G401.6 (cell line): Measurements from ENCODE around the gene GRIA4.
"Not testable (repeated sequence)": the region's sequence is repeated elsewhere in the genome, so short reads cannot be mapped to it uniquely, and the experiment has no call there.

Source experiments
- FAIRE-seq: peaks from 2 replicates; lab custom pipeline; 2012; peaks lifted over from hg19 to GRCh38; lab: Jason Lieb, UNC

The GRIA4 gene

DNA sequence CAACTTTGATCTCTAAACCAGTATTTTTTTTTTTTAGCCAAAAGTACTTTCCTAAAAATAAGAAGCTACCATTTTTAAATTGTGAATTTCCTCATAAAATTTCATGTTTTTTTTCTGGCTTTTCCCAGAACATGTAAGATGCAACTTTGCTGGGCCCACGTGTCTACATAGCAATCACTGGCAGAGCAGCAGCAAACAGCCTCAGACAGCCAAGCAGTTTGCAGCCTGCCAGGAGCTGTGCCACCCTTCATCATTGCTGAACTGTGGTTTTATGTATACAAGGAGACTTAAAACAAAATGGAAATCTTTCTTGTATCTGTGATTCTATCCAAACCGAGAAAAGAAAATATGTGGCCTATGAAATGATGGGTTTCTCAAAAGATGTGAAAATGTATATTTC lies 110.2 kb downstream of the GRIA4 start:
- FAIRE-seq, result no peak

DNA sequence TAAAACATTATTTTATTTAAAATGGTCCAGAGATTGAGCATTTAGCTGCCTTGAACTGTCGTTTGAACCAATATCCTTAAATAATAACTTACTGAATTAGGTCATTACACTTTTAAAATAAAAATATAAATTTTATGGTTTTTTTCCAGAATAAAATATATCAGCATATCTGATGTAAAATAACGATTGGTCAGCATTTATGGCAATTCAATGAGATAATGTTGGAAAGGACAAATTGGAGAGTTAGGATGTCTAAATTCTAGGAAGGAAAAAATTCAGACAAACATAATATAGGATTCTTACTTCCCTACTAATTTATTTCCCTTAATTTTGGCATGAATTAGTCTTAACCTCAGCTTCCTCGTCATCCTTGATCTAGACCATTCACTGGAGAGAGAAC lies 113.4 kb downstream of the GRIA4 start:
- FAIRE-seq, result no peak

DNA sequence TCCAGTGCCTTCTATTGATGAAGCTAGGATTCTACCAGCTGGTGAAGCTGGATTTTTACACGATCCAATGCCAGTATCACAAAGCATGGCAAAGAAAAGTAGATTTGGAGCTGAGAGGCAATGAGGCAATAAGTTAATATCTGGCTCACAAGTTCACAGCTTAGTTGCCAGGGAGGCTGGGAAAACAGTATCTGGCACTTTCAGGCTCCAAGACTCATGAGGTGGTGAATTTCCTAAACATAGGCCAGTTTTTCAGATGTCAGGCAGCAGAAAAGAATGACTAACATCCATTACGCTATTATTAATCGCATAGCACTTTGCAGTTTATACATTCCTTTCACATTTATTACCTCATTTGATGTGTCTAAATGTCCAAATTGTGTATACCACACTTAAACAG lies 122.7 kb downstream of the GRIA4 start:
- FAIRE-seq, result no peak

DNA sequence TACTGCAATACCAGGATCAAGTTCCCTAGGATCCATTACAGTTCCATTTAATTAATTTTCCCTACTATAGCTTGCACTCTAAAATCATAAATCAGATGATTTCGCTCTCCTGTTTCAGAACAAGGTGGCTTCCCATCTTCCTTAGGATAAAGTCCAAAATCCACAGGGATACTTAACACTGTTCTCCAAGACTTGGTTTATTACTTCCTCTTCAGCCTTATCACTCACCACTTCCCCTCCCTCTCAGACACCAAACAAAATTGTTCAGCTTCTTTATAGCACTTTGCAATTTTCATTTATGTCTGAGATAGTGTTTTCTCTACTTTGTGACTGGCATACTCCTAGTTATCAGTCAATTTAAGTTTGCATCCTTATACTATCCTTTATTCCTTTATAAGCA lies 124.6 kb downstream of the GRIA4 start:
- no peak for FAIRE-seq

DNA sequence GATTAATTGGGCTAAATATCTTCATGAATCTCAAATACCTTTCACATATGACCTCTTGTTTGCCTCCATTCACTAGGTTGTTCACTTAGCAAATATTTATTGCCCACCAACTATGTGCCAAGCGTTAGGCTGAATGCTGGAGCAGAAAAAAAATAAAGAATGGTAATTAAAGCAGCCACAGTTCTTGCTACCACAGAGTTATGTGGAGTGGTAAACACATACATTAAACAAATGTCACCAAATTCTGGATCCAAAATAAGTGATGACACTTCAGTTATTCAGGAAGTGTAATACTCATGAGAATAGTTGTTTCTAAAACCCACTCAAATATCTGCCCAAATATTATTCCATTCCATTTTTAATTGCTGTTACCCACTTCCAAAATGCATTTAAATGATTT lies 128.4 kb downstream of the GRIA4 start:
- no peak for FAIRE-seq

DNA sequence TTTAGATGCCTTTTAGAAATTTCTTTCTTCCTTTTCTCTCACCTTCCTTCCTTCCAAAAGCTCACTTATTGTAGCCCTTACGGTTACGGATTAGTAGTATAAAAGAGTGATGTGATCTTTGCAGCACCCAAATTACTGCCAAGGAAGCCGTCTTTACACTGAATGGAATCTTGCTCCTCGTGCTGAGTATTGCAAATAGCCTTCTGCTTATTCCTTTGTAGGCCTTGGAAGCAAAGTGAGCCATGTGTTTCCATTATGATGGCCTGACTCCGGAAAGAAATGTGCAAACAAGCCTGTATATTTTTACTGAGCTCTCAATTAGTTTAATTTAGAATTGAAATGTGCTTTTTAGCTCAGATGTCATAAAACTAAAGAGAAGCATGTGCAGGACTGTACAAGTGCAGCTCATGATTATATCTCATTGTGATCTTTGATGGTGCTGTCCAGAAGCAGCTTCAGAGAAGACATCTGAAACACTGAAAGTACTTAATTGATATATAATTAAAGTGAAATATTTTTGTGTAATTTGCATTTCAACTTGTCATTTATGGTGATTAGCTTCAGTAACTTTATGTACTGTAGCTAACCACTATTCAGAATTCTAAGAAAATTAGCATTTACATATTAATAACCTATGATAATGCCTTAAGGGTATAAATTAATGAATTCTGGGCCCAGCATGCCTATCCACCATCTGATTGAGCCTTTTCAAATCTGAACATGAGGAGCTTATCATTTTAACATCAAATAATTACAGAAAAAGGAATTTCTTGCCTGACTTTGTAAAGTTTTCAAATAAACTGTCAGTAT lies 129.3 kb downstream of the GRIA4 start:
- no peak for FAIRE-seq

DNA sequence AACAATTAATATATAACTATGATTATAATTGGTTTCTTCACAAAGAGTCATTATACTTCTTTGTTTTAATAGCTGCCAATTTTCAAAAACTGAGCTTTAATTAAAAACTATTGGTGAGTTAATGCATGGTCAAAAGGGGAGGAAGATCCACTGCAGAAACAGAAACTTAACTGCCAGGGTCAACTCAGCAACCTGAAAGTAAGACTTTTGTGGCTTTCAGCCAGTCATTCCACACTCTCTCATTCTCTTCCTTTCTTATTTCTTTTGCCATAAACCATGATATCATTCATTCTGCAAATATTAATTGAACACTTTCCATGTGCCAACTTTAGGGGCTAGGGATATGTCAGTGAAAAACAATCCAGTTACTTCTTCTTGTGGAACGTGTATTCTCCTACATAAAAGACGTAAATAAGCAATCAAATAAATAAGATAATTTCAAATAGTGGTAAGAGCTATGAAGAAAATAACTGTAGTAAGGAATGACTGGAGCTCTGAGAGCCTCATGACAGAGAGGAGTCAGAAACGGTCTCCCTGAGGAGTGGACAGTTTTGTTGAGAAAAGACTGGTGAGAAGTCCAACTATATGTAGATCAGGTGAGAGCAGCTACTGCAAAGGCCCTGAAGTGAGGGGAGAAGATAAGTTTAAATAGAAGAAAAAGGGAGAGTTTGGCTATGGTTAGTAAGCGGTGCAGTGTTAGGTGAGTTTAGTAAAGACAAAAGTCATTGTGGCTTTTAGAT lies 130.5 kb downstream of the GRIA4 start:
- FAIRE-seq, result no peak

DNA sequence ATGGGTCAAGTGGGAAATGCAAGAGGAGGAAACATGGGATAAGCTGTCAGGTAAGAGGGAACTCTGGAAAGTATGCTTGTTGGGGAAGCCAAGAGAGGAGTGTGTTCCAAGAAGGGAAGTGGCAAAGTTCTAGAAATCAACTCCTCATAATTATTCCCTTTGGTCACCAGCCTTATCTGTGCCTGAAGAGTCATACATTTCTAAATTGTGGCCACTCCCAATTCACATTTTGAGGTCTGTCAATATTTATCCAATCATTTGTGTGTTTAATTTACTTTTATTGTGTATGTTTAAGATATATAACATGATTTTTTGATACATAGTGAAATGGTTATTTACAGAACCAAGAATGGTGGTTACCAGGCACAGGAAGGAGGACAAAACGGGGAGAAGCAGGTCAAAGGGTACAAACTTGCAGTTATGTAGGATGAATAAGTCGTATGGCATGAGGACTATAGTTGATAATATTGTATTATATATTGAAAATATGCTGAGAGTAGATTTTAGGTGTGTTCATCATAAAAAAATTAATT lies 131.7 kb downstream of the GRIA4 start:
- no peak for FAIRE-seq

DNA sequence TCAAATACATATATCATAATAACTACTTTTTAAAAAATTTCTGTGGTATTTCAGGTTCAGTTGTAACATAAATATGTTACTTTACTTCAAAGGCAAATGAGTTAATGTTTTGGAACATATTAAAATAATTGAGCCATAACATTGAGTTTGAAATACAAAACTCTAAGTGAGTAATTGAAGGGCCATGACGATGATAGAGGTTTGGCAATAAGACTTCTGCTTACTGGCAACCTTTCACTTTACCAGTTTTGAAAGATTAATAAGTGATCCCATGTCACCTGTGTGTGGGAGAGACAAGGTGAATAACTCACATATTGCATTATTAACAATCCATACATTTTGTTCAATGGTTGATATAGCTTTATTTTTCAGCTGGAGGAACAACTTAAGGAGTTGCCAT lies 144.4 kb downstream of the GRIA4 start:
- FAIRE-seq, result no peak

DNA sequence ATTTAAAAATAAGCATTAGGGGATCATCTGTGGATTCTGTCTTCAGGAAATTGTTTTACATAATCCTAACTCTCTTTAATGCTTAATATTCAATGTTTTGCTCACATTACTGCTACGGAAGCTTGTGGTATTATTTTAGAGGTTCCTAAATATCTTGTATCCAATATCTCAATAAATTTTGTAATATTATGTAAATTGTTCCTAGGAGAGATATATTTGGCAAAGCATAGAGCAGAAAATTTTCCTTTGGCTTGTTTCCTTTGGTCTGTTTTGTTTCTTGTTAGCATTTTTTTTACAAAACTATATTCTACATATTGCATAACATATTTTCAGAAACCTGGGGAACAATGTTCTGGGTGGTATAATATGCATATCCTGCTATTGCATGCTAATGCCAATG lies 144.8 kb downstream of the GRIA4 start:
- no peak for FAIRE-seq

DNA sequence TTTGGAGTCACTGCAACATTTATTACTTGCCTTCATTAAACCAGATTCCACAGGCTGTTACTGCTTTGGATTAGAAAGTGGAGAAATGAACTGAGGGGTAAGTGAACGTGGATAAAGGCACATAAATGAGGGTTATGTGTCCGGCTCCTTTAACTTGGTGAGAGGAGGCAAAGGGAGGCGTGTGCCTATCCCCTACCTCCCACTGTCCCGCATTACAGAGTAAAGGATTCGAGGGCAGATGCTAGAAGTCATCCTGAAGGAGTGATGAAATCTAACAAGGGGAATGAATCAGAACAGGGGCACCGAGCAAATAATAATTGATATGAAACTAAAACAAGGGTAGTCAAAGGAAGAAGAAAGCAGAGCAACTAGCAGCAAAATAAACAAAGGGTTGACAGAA lies 147.2 kb downstream of the GRIA4 start:
- no peak for FAIRE-seq

DNA sequence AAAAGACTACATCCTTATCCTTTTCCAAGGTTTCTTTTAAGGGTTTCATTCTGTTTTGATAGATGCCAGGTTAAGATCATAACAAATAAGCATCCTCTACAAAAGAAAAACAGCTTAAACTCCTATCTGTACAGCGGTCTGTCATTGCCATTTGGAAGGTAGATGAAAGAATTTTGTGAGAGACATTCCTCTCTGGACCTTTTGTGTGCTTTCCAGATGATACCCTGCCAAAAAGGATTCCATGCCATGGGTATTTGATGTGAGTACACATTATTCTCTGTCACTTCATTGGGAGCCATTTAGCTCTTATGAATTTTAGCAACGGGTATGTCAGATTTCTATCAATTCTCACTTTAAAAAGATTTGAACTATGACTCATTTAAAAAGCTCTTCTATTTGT lies 153.7 kb downstream of the GRIA4 start:
- FAIRE-seq, result no peak

DNA sequence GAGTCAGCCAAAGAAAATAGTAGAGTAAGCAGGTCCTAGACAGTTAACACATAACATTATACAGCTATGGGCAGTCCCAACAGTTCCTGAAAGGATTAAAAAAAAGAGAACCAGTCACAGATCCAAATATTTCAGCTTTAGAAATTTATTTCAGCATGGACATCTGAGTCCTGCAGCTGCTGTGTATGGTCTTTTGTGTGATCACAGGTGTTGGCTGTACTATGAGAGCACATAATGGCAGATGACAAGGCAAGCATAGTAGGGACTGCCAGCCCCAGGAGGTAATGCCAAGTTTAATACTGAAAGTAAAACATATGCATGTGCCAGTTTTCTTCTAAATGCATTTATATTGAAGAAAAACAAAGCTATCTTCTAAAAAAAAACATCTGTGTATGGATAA lies 158.1 kb downstream of the GRIA4 start:
- no peak for FAIRE-seq

DNA sequence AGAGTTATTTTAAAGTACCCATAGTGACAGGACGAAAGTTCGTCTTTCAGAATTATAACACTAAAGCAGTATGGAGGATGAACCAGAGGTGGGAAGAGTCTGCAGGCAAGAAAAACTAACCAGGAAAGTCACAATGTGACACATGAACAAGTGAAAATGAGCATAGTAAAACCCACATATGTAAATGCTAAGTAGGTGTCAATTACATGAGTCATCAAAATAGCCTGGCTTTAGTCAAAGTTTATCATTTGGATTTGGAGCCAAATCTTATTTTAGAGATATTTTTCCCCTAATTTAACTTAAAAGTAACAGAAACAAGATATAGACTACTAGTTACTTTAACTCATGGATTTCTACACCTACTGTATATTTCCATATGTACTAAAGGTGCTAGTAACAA lies 159.8 kb downstream of the GRIA4 start:
- no peak for FAIRE-seq

DNA sequence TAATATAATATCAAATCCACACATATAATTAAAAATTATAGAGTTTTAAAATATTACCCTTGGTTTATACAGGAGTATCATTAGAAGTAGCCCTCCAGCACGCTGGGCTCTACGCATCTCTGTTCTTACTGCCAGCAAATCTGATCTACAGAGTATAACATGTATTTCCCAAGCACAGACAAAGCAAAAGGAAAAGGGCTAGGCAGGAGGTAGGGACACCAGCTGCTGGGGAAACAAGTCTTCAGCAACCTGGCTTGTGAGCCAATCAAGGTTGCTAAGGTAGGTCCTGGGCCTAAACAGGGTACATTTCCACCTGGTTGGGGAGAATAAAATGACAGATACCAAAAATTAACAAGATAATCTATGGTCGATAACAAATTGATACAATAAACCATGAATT lies 163.6 kb downstream of the GRIA4 start:
- FAIRE-seq, result not testable (repeated sequence)

DNA sequence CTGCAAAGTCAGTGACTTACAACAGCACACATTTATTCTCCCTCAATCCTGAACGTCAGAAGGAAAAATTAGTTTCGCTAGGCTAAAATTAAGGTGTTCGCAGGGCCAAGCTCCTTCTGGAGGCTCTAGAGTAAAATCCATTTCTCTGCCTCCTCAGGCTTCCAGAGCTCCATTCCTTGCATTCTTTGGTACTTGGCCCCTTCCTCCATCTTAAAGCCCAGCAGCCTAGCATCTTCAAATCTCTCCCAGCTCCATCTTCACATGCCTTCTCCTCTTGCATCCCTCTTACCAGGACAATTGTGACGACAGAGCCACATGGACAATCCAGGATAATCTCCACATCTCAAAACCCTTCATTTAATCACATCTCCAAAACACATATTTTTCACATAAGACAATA lies 165.0 kb downstream of the GRIA4 start:
- no peak for FAIRE-seq

DNA sequence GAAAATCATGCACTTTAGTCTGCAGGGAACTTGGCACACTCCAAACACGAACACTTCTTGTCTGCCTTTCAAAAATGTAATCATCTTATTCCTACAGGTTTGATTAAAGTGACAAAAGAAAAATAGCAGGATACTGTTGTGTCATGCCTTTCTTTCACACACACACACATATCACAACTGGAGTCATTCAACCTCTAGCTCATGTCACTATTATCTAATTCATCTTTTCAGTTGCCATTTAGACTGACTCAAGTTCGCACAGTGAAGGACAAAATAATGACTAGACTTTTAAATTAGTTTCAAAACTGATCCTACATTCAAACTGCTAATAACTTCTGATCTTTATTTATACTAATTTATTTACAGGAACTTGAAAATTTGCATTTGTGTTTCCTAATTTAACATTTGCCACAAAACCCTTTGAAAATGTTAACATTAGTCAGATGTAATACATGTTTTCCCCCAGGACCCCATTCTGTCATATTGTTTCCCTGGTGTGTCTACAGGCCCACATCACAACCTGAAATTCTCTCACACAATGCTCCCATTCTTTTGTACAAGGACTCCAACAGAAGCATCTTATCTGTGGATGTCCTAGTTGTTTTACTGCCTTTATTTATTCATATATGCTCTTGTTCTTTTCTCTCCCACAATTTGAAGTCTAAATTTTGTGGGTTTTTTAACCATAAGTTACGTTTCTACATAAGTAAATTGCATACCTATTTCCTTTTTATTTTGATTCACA lies 171.1 kb downstream of the GRIA4 start:
- FAIRE-seq, result no peak

DNA sequence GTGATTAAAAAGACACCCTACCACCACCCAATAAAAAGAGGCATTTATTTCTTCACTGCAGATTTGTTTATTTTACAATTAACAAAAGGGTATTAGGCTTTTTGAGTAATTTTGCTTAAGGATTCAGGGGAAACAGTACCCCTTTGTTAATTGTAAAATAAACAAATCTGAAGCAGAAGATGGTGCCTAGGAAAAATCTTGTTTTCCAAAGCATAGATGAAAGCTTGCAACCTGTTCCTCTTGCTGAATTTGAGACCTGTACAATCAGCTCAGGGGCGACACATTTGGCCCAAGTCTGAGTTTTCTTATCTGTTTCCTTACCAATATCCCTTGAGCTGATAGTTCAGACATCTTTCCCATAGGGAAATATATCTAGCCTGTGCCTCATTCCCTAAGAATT lies 171.9 kb downstream of the GRIA4 start:
- no peak for FAIRE-seq

DNA sequence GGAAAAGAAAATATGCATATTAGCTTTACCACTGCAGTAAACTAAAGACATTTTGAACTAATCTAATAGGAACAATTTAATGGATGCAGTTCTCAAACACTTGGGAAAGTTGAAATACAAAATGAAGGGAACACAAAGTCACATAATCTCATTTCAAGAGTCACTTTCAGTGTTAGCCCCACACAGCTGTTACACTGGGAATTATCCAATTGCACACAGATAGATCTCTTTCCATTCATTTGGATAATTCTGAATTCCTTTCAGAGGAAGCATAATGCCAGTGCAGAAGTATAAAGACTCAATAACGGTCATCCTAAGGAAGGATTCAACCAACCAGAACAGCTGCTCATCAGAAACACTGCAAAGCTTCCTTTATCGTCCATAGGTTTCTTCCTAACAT lies 173.3 kb downstream of the GRIA4 start:
- FAIRE-seq, result no peak

DNA sequence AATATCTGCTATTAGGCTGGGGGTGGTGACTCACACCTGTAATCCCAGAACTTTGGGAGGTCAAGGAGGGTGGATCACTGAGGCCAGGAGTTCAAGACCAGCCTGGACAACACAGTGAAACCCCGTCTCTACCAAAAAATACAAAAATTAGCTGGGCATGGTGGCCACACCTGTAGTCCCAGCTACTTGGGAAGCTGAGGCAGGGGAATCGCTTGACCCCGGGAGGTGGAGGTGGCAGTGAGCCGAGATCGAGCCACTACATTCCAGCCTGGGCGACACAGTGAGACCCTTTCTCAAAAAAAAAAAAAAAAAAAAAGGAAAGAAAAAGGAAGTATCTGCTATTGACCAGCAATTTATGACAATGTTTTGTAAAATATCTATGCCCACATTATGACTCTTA lies 176.0 kb downstream of the GRIA4 start:
- not testable (repeated sequence) for FAIRE-seq

DNA sequence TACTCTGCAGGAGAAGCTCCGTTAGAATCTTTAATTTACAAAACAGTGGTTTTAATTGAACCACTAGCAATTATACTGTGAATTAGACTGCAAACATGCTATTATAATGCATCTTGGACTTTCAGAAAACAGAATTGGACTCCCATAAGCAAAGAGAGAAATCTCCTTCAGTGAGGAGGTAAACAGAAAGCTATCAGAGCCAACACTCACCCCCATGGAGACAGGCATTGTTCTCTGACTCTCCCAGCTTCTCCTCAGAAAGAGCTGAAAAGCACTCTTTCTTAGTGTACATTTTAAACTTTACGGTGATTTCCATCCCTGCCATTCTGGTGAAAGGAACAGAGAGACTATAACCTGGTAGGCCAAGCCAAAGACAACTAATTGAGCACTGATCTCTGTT lies 176.9 kb downstream of the GRIA4 start:
- FAIRE-seq, result no peak

DNA sequence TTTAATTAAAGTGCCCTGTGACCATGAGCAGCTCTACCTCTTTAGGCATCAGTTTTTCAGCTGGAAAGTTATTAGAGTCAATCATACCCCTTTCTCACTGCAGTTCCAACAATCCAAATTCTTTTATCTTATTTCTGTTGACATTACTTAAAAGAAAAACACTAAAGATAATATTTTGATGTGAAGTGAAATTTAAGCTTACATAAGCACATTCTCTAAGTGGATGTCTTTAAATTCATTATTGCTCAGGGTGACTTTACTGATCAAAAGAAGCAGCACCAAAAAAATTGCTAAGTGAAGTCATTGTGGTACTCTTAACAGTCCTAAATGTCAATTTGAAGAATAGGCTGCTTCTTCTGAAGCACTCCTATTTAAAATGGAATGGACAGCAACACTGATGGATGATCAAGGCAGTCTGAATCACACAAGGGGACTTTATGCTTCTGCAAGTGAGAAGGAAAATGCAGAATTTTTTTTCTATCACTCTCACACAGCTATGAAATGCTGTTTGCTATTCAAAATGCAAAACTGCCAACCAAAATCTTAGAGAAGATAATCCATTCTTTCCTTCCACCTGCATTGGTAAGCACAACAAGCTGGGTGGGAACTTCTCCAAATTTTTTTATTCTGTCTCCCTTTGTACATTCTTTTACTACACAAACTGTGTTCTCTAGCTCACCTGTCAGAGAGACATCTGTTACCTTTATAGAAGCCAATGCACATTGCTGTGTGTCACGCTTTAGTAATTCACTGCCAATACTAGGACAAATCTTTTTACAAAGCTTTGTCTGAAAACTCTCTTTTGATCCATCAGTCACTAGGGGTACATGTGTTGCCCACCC lies 179.9 kb downstream of the GRIA4 start:
- FAIRE-seq, result no peak
